Sciatic nerve (tissue), 2 donors: Measurements from ENCODE around the gene TRPM2. TPM values are rescaled to one million over a fixed set of nuclear protein-coding genes. Genes with fewer than 3 reads are reported as not detected.
"Not testable (repeated sequence)": the region's sequence is repeated elsewhere in the genome, so short reads cannot be mapped to it uniquely, and the experiment has no call there.

Experiments used
- ATAC-seq: fragments of 200-7000 bp; cut with Tn5 transposase; one replicate; pipeline ENCODE4 v1.9.1; 2020; ENCODE audit warnings: mild to moderate bottlenecking, moderate library complexity
- DNase-seq: peaks from one replicate; pipeline ENCODE4 v3.0.0-alpha.2; 2020; ENCODE audit warnings: low spot score
- intact Hi-C: fragments of 100-400 bp; cut with DNase I; formaldehyde crosslinking; loops from one replicate; pipeline ENCODE4 v1.14.2; 2022
- total RNA-seq: library from RNA; stranded (reverse); fragmentation: NEBNext Ultra II Directional; extraction: Animal tissue kit (Norgen Biotek cat#: 25700); gene quantifications from one replicate; pipeline ENCODE4 v1.2.1, GENCODE V29; 2021
- donor health status: DM: no; HTN: no; CAD: no.
- donor health status: DM: no; HTN: no; CAD: no.

The TRPM2 gene
- total RNA-seq, 1 donor from 2014 or later = 9.9 TPM

- intact Hi-C loops = no loop called here
- no peak for DNase-seq
- ATAC-seq = no peak
Observed at GRCh38 chr21:44332383-44332782, 21.0 kb upstream of the TRPM2 start.

DNA sequence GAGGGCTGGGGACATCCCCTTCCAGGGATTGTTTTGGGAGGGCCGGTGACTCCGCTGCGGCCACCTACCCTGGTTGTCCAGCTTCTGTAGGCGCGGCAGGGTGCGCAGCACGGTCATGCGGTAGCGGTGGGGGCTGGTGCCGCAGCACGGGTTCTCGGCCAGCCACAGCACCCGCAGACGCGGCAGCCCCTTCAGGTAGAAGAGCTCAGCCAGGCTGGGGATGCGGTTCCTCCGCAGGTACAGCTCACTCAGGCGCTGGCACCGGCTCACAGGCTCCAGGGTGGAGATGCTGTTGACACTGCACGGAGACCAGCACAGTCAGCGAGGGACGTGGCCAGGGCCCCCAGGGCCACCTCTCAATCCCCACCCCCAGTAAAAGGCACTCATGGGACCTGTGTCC lies 20.5 kb upstream of the TRPM2 start:
- no peak for DNase-seq
- intact Hi-C loops = no loop called here
- no peak for ATAC-seq

- ATAC-seq = no peak
- intact Hi-C loops = no loop called here
- DNase-seq = no peak
Observed at GRCh38 chr21:44333509-44334328, 19.7 kb upstream of the TRPM2 start.

- no peak for DNase-seq
- intact Hi-C loops = no loop called here
- no peak for ATAC-seq
Observed at GRCh38 chr21:44334329-44335030, 18.9 kb upstream of the TRPM2 start.

GRCh38 chr21:44335266-44336059 lies 18.0 kb upstream of the TRPM2 start:
- intact Hi-C loops = no loop called here
- DNase-seq (no peak), ATAC-seq (no peak)

GRCh38 chr21:44337449-44337848 lies 16.0 kb upstream of the TRPM2 start:
- ATAC-seq = no peak
- DNase-seq = peak; percentile 52
- intact Hi-C loops = no loop called here

DNA sequence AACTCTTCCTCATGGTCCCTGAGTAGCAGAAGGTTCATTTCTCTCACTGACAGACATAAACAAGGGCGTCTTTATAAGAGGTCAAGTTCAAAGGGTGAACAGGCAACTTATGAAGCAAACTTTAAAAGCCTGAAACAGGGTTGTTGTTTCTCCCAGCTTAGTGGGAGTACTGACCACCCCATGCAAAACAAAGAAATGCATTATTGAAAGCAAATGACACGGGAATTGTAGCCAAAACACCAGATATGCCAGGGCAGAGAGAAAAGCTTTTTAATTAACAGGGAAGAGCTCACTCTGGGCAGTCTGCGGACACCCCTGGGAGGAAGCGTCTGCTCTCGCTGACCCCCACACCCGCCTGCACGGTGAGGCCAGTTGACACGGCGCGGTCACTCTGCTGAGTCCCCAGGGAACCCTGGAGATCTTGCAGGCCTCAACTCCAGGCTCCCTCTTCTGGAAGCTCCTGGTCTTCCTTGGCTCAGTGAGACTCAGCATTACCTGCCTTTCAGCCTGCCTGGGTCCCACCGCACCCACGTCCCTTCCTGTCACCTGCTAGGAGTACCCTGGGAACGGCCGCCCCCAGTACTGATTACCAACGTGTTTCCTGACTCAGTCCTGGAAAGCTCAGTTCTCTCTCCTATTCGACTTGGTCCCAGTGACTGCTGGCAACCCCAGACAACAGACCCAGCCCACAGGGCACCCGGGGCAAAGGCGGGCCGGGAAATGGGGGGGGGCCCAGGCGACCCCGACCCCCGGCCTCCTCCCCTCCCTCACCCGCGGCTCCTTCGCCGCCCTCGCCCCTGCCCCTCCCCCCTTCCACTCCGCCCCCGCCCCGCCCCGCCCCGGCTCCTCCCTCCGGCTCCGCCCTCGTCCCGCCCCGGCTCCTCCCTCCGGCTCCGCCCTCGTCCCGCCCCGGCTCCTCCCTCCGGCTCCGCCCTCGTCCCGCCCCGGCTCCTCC lies 15.2 kb upstream of the TRPM2 start:
- DNase-seq (peak; percentile 86), ATAC-seq (peak; percentile 78)
- intact Hi-C loops = no loop called here

GRCh38 chr21:44338971-44339910 lies 14.2 kb upstream of the TRPM2 start, which contains the start of gene CFAP410:
Gene CFAP410 (minus strand): TSS chr21:44339390. CDS start chr21:44339194, 196 bp downstream.
- ATAC-seq (peak; percentile 92), DNase-seq (peak; percentile 97)
- intact Hi-C loops = no loop called here

DNA sequence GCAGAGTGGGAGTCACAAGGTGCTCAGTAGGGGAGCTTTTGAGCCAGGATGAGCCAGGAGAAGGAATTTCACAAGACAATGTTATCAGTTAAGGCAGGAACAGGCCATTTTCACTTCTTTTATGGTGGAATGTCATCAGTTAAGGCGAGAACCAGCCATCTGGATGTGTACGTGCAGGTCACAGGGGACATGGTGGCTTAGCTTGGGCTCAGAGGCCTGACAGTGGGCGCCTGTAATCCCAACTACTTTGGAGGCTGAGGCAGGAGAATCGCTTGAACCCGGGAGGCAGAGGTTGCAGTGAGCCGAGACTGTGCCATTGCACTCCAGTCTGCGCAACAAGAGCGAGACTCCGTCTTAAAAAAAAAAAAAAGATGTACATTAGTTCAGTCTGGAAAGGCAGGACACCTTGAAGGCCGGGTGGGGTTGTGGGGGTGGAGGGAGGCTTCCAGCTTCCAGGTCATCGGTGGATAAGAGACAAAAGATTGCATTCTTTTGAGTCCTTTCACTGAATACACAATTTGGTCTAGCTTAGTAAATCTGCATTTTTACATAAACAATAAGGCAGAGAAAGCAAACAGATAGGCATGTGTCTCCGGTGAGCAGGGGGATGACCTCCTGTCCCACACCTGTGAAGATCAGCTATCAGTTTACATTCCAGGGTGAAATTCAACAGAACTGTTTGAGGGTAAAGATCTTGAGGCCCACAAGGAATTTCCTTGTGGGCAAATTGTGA lies 11.5 kb upstream of the TRPM2 start:
- ATAC-seq, DNase-seq, intact Hi-C loops: not testable (repeated sequence)

- ATAC-seq, DNase-seq, intact Hi-C loops: not testable (repeated sequence)
Observed at GRCh38 chr21:44342981-44343380, 10.4 kb upstream of the TRPM2 start.

GRCh38 chr21:44344541-44345183 lies 8.8 kb upstream of the TRPM2 start:
- peak; percentile 64 for DNase-seq
- intact Hi-C loops = loop anchor here (2.0 kb wide), 1 partner anchor 30 kb away; no protein-coding TSS in a partner anchor
- ATAC-seq = no peak

GRCh38 chr21:44345495-44345894 lies 7.9 kb upstream of the TRPM2 start:
- intact Hi-C loops = loop anchor here (2.0 kb wide), 1 partner anchor 29 kb away; no protein-coding TSS in a partner anchor

DNA sequence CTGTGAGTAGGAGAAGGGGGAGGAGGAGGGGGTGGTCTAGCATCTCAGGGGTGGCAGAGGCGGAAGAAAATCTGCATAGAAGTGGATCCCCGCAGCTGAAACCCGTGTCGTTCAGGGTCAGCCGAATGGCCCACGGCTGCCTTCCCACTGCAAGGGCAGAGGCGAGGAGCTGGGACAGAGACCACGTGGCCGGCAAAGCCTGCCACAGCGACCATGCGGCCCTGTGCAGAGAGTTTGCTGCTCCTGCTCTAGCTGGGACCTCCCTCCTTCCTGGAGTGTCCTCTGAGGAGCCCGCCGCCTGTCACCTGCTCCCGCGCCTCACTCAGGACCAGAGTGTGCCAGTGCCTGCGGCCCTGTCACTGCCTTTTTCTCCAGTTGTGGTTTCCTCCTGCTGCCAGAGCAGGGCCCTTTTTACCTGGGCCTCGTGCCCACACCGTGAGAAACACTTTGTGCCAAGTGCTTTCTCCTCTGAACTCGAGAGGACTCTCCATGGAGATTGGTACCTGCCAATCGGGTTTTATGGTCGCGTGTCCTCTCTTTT lies 5.4 kb upstream of the TRPM2 start:
- DNase-seq (no peak), ATAC-seq (no peak)
- intact Hi-C loops = no loop called here

More at GRCh38 chr21:44345495-44345894, 7.9 kb upstream of the TRPM2 start:
- ATAC-seq (no peak), DNase-seq (peak; percentile 48)

DNA sequence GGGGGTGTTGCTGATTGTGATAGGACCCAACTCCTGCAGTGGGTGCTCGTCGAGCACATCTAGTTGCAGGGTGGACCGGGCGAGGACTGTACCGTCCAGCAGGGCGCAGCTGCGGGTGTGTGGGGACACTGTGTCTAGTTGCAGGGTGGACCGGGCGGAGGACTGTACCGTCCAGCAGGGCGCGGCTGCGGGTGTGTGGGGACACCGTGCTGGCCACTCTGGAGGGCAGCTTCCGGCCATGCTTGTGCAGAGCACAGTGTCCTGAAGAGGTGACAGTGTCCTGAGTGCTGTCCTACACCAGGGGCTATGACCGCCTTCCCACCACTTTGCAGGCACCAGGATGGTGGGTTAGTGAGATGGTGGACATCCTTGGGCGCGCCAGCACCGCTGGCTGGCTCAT lies 4.6 kb upstream of the TRPM2 start:
- DNase-seq (no peak), ATAC-seq (no peak)
- intact Hi-C loops = no loop called here

DNA sequence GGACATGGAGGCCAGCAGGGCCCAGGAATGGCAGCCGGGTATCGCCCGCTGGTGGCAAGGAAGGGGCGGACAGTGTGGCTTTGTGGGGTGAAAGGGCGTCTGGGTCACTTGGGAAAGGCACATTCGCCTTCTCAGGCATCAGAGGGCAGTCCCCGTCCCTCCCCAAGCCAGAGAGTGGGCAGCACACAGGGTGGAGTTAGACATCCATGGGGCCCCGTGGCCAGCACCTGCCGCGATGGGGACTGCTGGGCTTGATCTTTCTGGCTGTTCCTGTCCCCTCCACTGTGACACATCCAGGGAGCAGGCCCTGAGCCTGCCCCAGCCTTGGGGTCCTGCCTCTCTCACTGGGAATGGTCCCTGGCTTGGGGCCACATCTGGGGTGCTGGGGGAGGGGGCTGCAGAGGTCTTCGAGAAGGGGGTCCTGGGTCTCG lies 4.0 kb upstream of the TRPM2 start:
- intact Hi-C loops = no loop called here
- no peak for ATAC-seq

More for the DNA sequence above, 4.0 kb upstream of the TRPM2 start:
- DNase-seq = no peak
